ENCODE results near the gene ACSM5.
"Not testable (repeated sequence)": the region's sequence is repeated elsewhere in the genome, so short reads cannot be mapped to it uniquely, and the experiment has no call there.

The ACSM5 gene

GRCh38 chr16:20398603-20399002 lies 10.7 kb upstream of the ACSM5 start:
- no peak for DNase-seq (ENCODE audit: low read depth)

GRCh38 chr16:20399185-20399584 lies 10.1 kb upstream of the ACSM5 start:
- DNase-seq (ENCODE audit: low read depth), result no peak

- DNase-seq (ENCODE audit: low read depth), result no peak
Observed at GRCh38 chr16:20401066-20401465, 8.3 kb upstream of the ACSM5 start.

GRCh38 chr16:20401475-20402016 lies 7.8 kb upstream of the ACSM5 start:
- no peak for DNase-seq (ENCODE audit: low read depth)

- no peak for DNase-seq (ENCODE audit: low read depth)
Observed at GRCh38 chr16:20402651-20403050, 6.7 kb upstream of the ACSM5 start.

- no peak for DNase-seq (ENCODE audit: low read depth)
Observed at GRCh38 chr16:20404637-20405036, 4.7 kb upstream of the ACSM5 start, which contains the start of gene PDILT. TSS of gene PDILT (minus strand) at chr16:20404737. CDS start at chr16:20399300, 5,437 bp downstream.

- DNase-seq (ENCODE audit: low read depth), result no peak
Observed at GRCh38 chr16:20410121-20410723, 888 bp downstream of the ACSM5 start.

GRCh38 chr16:20411055-20411454 lies 1.7 kb downstream of the ACSM5 start:
- no peak for DNase-seq (ENCODE audit: low read depth)

- no peak for DNase-seq (ENCODE audit: low read depth)
Observed at GRCh38 chr16:20415541-20415940, 6.2 kb downstream of the ACSM5 start.

GRCh38 chr16:20419093-20419492 lies 9.8 kb downstream of the ACSM5 start:
- not testable (repeated sequence) for DNase-seq (ENCODE audit: low read depth)

GRCh38 chr16:20421748-20422147 lies 12.4 kb downstream of the ACSM5 start:
- not testable (repeated sequence) for DNase-seq (ENCODE audit: low read depth)

GRCh38 chr16:20423772-20424128 lies 14.4 kb downstream of the ACSM5 start:
- not testable (repeated sequence) for DNase-seq (ENCODE audit: low read depth)

GRCh38 chr16:20424129-20424866 lies 15.0 kb downstream of the ACSM5 start:
- no peak for DNase-seq (ENCODE audit: low read depth)

- not testable (repeated sequence) for DNase-seq (ENCODE audit: low read depth)
Observed at GRCh38 chr16:20427401-20427797, 18.1 kb downstream of the ACSM5 start.

- not testable (repeated sequence) for DNase-seq (ENCODE audit: low read depth)
Observed at GRCh38 chr16:20429499-20429898, 20.2 kb downstream of the ACSM5 start.

GRCh38 chr16:20430480-20430879 lies 21.1 kb downstream of the ACSM5 start:
- not testable (repeated sequence) for DNase-seq (ENCODE audit: low read depth)

GRCh38 chr16:20430948-20431347 lies 21.6 kb downstream of the ACSM5 start:
- no peak for DNase-seq (ENCODE audit: low read depth)

- DNase-seq (ENCODE audit: low read depth), result not testable (repeated sequence)
Observed at GRCh38 chr16:20438950-20439349, 29.6 kb downstream of the ACSM5 start.

- DNase-seq (ENCODE audit: low read depth), result not testable (repeated sequence)
Observed at GRCh38 chr16:20439820-20440231, 30.5 kb downstream of the ACSM5 start.

- DNase-seq (ENCODE audit: low read depth), result not testable (repeated sequence)
Observed at GRCh38 chr16:20440731-20441130, 31.4 kb downstream of the ACSM5 start.

- no peak for DNase-seq (ENCODE audit: low read depth)
Observed at GRCh38 chr16:20441191-20441590, 31.9 kb downstream of the ACSM5 start.

- DNase-seq (ENCODE audit: low read depth), result not testable (repeated sequence)
Observed at GRCh38 chr16:20441859-20442258, 32.5 kb downstream of the ACSM5 start.

- DNase-seq (ENCODE audit: low read depth), result not testable (repeated sequence)
Observed at GRCh38 chr16:20446652-20447393, 37.5 kb downstream of the ACSM5 start.
